Adrenal gland (tissue), 12 donors: Measurements from ENCODE around the gene CBFA2T3. TPM values are rescaled to one million over a fixed set of nuclear protein-coding genes. Genes with fewer than 3 reads are reported as not detected.

Experiments
- DNase-seq, 7 donors: peaks; one replicate each; pipeline ENCODE4 v3.0.0-alpha.2; 2019 to 2020
- H3K27ac ChIP-seq, 5 donors: fragments of 200-600 bp; sonication (generic) in 4 of 5; 1 replicate in 3 of 5; 2 replicates in 2 of 5; pipeline versions ENCODE4 v1.5.1 to v1.8.0; 2016 to 2020; ENCODE audit warnings: mild to moderate bottlenecking in 1 of 5
- H3K27me3 ChIP-seq: fragments of 200-600 bp; 2 replicates; pipeline ENCODE4 v1.8.0; 2021
- H3K36me3 ChIP-seq, 2 donors: fragments of 200-600 bp; replicated peaks in 1 of 2; 1 replicate in 1 of 2; 2 replicates in 1 of 2; pipeline versions ENCODE4 v1.5.1 to v1.8.0; 2018 to 2022
- H3K4me1 ChIP-seq, 2 donors: fragments of 200-600 bp; replicated peaks in 1 of 2; 1 replicate in 1 of 2; 2 replicates in 1 of 2; pipeline versions ENCODE4 v1.5.1 to v1.8.0; 2018 to 2021
- H3K4me3 ChIP-seq, 4 donors: fragments of 200-600 bp; sonication (generic) in 3 of 4; one replicate each; pipeline ENCODE4 v1.5.1; 2016 to 2018
- H3K9me3 ChIP-seq, 3 donors: fragments of 200-600 bp; sonication (generic) in 1 of 3; replicated peaks in 1 of 3; 1 replicate in 2 of 3; 2 replicates in 1 of 3; pipeline versions ENCODE4 v1.5.1 to v1.8.0; 2016 to 2021
- POLR2A ChIP-seq, 2 donors: fragments of 450-650 bp; IDR thresholded peaks; one replicate each; pipeline ENCODE4 v1.6.1; 2017; ENCODE audit warnings: antibody characterized with exemption in 2 of 2, mild to moderate bottlenecking in 2 of 2, moderate library complexity in 1 of 2
- WGBS, 4 donors: extraction: QIAGEN DNeasy Blood & Tissue Kit in 2 of 4; methylation state at CpG; one replicate each; pipeline versions ENCODE4 v1.1.5 to v1.1.7; 2013 to 2017; 5-methylcytosine and 5-hydroxymethylcytosine counted together
- intact Hi-C, 2 donors: fragments of 100-400 bp; cut with DNase I; formaldehyde crosslinking; loops; one replicate each; pipeline versions ENCODE4 v1.14.1 to v1.15.0; 2022 to 2023
- polyA plus RNA-seq, 3 donors: library from polyadenylated mRNA; stranded (reverse); fragments of 200-250 nt in 2 of 3; fragments of 350-450 nt in 1 of 3; fragmentation: Illumina TruSeq in 1 of 3; extraction: RNeasy Lipid Tissue Mini Kit (QIAGEN cat#74804) in 1 of 3; gene quantifications; one replicate each; pipeline ENCODE4 v1.2.3, GENCODE V29; 2013 to 2014
- total RNA-seq, 9 donors: library from RNA; depleted of rRNA in 4 of 9; stranded (reverse); fragments of >200 nt in 4 of 9; fragments of 120-200 nt in 1 of 9; fragmentation: NEBNext Ultra II Directional in 1 of 9; extraction: Animal tissue kit (Norgen Biotek cat#: 25700) in 1 of 9; gene quantifications; one replicate each; pipeline versions ENCODE4 v1.1.0 to v1.2.4, GENCODE V29; 2013 to 2023
- TF ChIP-seq, protein P1 (sequence below), 6 experiments: fragments of 450-650 bp in 4 of 6; fragments of 200-600 bp in 2 of 6; sonication (generic) in 1 of 6; IDR thresholded peaks; 1 replicate in 5 of 6; 2 replicates in 1 of 6; pipeline versions ENCODE4 v1.5.1 to v1.8.0; 2016 to 2021; ENCODE audit warnings: antibody characterized with exemption in 6 of 6, mild to moderate bottlenecking in 2 of 6, moderate library complexity in 1 of 6
- donor health status: healthy with polysubstance abuse.
- donor health status: Bipolar disorder and iron deficiency.
- donor health status: DM: yes; HTN: yes; CAD: no.
- donor health status: DM: no; HTN: no; CAD: no.
- donor health status: DM: no; HTN: no; CAD: no.
- donor health status: DM: yes; HTN: yes; CAD: no.

The CBFA2T3 gene
- total and polyA plus RNA-seq, 12 donors: 0.30 to 16.9 (median 2.2) TPM

DNA sequence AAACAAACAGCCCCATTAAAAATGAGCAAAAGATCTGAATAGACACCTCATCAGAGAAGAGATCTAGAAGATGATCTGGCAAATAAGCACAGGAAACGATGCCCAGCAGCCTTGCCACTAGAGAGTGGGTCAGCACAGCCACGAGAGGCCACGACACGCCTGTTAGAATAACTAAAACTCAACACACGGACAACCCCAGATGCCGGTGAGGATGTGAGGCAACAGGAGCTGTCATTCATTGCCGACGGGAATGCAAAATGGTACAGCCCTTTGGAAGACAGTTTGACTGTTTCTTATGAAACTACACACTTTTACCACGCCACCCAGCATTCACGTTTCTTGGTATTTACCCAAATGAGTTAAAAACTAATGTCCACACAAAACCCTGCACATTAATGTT, 31.5 kb downstream of the CBFA2T3 start:
- peaks cover 9% of the 10 kb centered on the region for H3K27me3 ChIP-seq
- WGBS, 4 donors: 65 to 76% (median 70%) methylated on average over 10 of the region's 10 CpGs

DNA sequence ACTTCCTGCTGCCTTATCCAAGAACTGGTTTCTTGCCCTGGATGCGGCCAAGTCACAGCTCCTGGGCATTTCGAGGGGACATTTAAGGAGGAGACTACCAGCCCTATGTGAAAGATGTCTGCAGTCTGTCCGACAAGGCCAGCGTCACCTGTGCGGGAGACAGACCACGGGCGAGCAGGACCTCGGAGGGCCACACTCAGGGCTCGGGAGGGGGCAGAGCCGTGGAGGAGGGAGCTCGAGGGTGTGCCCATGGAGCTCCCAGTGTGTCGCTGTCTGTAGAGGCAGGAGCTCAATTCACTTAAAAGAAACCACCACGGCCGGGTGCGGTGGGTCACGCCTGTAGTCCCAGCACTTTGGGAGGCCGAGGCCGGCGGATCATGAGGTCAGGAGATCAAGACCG, 33.3 kb downstream of the CBFA2T3 start:
- no peak overlapping the region for H3K4me3 ChIP-seq
- no peak for TF ChIP-seq POLR2A (IDR thresholded peaks at IDR 0.05)
- TF ChIP-seq, protein P1, sequence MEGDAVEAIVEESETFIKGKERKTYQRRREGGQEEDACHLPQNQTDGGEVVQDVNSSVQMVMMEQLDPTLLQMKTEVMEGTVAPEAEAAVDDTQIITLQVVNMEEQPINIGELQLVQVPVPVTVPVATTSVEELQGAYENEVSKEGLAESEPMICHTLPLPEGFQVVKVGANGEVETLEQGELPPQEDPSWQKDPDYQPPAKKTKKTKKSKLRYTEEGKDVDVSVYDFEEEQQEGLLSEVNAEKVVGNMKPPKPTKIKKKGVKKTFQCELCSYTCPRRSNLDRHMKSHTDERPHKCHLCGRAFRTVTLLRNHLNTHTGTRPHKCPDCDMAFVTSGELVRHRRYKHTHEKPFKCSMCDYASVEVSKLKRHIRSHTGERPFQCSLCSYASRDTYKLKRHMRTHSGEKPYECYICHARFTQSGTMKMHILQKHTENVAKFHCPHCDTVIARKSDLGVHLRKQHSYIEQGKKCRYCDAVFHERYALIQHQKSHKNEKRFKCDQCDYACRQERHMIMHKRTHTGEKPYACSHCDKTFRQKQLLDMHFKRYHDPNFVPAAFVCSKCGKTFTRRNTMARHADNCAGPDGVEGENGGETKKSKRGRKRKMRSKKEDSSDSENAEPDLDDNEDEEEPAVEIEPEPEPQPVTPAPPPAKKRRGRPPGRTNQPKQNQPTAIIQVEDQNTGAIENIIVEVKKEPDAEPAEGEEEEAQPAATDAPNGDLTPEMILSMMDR (IDR thresholded peaks at IDR 0.05): no peak
- intact Hi-C loops: loop anchor here in 1 of 2 donors (5.0 kb wide), 1 partner anchor 274 kb away; the partner anchor contains the start of gene ZNF778
- H3K27ac ChIP-seq: no peak overlapping the region
- 88 to 91% (median 89%) methylated on average over 20 of the region's 20 CpGs for WGBS, 4 donors
- peaks cover 4 to 19% of the 10 kb centered on the region in 2 donors for H3K4me1 ChIP-seq
- no peaks in the 10 kb centered on the region for H3K9me3 ChIP-seq
- peaks cover 17% of the 10 kb centered on the region for H3K27me3 ChIP-seq
- DNase-seq: peak in 1 of 7 donors; percentile 16
- H3K36me3 ChIP-seq: no peaks in the 10 kb centered on the region

More for the DNA sequence above, 31.5 kb downstream of the CBFA2T3 start:
- Histone ChIP-seq H3K4me1 (peaks cover under 1 to 9% of the 10 kb centered on the region in 2 donors), H3K9me3 (no peaks in the 10 kb centered on the region), H3K36me3 (no peaks in the 10 kb centered on the region), H3K27ac (no peak overlapping the region), H3K4me3 (no peak overlapping the region)
- intact Hi-C loops: no loop called here
- peak in 1 of 7 donors; percentile 7 for DNase-seq
- no peak for TF ChIP-seq POLR2A (IDR thresholded peaks at IDR 0.05)
- TF ChIP-seq, protein P1 (IDR thresholded peaks at IDR 0.05): no peak

DNA sequence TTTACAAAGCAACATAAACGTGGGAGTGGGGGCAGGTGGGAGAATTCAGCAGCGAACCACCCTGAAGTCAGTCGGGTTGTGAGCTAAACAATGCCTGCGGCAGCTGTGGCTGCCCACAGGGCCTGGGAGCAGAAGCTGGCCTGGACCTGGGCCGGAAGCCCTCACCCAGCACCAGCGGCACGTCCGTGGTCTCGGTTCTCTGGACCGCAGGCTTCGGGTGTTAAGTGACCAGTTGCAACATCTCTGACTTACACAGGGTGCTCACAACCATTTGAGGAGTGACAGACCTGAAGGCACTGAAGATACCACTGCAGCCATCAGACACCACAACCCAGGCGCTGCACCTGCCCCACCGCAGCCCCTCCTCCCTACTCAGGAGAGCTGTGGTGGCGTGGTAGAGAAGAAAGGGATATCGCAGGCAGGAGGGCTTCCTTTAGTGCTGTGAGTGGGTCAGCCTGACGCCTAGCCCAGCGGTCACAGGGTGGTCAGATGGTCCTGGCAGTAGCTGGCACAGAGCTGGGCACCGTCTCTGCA, 33.8 kb downstream of the CBFA2T3 start:
- DNase-seq: peak in 1 of 7 donors; percentile 15
- Histone ChIP-seq H3K36me3 (no peaks in the 10 kb centered on the region), H3K4me1 (peaks cover 4 to 19% of the 10 kb centered on the region in 2 donors), H3K9me3 (no peaks in the 10 kb centered on the region), H3K4me3 (no peak overlapping the region), H3K27ac (no peak overlapping the region), H3K27me3 (peaks cover 17% of the 10 kb centered on the region)
- intact Hi-C loops: loop anchor here in 1 of 2 donors (5.0 kb wide), 1 partner anchor 274 kb away; the partner anchor contains the start of gene ZNF778
- WGBS, 4 donors: 85 to 88% (median 86%) methylated on average over 17 to 18 of the region's 18 CpGs
- no peak for TF ChIP-seq POLR2A (IDR thresholded peaks at IDR 0.05)
- TF ChIP-seq, protein P1 (IDR thresholded peaks at IDR 0.05): no peak

DNA sequence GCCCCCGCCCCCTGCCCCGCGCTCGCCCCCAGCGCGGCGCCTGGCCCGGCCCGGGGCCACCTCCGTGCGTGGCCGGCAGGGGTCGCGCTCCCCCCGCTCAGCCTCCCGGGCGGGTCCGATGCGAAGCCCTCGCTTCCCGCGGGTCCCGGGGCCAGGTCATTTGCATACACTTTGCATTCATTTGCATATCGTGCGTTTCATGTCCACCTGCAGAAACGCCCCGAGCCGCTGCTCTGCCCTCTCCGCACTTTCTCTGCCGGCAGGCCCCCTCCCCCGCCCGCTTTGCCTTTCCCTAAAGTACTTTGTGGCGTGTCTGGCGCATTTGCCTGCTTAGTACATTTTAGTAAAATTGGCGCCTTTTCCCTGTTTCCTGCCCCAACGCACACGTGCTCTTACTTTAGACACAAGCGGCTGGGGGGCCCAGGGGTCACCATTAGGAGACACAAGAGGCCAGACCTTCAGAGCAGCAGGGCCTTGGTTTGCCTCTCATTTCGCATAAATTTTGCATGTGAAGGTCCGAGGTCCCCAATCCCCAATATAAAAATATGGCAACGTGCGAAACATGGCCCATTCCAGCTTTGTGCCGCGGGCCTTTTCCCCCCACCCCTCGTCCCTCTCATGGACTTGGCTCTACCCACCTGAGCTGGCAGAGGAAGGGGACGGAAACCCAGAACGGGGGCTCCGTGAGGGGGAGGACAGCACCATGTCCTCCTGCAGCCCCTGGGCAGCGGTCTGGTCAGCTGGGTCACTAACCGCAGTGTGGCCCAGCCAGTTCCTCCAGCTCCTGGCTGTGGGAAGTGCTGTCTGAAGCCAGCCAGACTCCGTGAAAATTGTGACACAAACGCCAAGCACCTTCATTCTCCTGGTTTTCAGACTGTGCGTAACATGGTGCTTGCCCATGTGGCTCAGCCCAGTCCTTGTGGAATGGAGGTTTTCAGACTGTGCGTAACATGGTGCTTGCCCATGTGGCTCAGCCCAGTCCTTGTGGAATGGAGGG, 34.8 kb downstream of the CBFA2T3 start:
- 23 to 48% (median 38%) methylated on average over 25 to 54 of the region's 54 CpGs for WGBS, 4 donors
- intact Hi-C loops: loop anchor here in 1 of 2 donors (2.0 to 5.0 kb wide), 2 partner anchors 227 to 275 kb away; partner anchors contain the start of gene ZNF778
- Histone ChIP-seq H3K4me1 (peaks cover 4 to 19% of the 10 kb centered on the region in 2 donors), H3K4me3 (peak overlapping the region in 1 of 4 donors; percentile 66), H3K36me3 (no peaks in the 10 kb centered on the region), H3K9me3 (no peaks in the 10 kb centered on the region), H3K27me3 (peaks cover 17% of the 10 kb centered on the region), H3K27ac (no peak overlapping the region)
- peak in 1 of 7 donors; percentile 68 for DNase-seq
- TF ChIP-seq POLR2A (IDR thresholded peaks at IDR 0.05): no peak
- TF ChIP-seq, protein P1 (IDR thresholded peaks at IDR 0.05): peak in 5 of 6 experiments; percentile 9 to 78 (median 59)
